HG03060 (cell line): ENCODE data around the gene KIF26B.
"Not testable (repeated sequence)": the region's sequence is repeated elsewhere in the genome, so short reads cannot be mapped to it uniquely, and the experiment has no call there.

ENCODE experiments used
- ATAC-seq: cut with Tn5 transposase; IDR thresholded peaks from one replicate; pipeline ENCODE4 v1.9.1; 2021; ENCODE audit warnings: low read depth, moderate number of reproducible peaks; ENCODE audit not compliant: unreplicated experiment

Gene KIF26B

DNA sequence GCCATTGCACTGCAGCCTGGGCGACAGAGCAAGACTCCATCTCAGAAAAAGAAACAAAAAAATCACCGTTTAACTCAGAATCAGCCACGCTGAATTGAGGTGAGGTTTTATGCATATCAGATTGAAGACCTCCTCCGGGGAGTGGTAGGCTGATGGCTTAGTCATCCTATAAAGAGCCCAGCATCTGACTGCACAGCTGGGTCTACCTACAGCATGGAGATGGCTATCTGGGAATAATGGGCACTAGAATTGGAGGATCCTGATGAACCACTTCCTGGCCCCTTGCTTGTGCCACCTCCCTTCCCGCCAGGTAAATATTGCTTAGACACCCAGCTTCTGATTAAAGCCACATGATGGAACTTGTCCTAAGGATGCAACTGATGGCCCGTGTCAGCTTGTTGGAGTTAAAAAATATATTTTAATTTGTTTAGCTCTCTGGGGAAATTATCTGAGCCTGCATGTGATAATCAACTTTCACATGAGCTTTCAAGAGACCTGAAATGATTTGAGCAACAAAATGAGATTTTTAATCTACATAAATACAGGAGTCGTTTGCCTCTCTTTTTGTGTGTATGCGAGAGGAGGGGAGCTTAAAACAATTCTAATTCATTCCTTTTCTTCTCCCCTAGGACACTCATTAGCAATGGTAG is 157.2 kb downstream of the KIF26B start:
- no peak for ATAC-seq

DNA sequence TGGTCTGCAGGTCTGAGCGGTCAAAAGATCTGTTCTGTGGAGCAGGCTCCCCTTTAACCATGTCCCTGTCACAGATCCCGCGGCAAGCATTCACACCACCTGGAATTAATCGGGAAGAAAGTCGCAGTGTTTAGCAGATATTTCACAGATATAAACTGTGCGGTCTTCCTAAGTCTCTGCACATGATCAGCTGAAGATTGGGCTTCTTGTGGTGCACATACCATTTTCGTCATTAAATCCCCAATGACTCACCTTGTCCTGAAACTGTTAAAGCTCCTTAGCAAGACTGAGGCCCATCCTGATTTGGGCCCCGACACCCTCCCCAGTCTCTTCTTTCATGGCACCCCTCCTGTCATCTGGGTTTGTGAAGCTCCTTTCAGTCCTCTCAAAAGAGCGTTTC is 158.8 kb downstream of the KIF26B start:
- no peak for ATAC-seq

DNA sequence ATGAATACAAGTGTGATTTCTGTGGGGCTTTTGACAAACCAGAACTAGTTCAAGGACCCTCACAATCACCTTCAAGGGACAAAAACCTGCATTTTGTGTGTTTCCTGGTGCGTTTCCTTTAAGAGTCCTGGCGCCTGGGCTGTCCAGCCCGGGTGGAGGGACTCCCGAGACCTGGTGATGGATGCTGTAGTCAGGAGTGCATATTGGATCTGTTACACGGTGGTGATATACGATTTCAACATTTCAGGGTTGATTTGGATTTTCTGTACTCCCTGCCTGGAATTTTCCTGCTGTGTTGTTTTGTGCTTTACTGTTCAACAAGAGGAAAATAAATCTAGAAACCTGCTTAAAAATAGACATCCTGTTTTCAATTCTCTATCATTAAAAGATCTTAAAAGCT is 162.0 kb downstream of the KIF26B start:
- no peak for ATAC-seq

DNA sequence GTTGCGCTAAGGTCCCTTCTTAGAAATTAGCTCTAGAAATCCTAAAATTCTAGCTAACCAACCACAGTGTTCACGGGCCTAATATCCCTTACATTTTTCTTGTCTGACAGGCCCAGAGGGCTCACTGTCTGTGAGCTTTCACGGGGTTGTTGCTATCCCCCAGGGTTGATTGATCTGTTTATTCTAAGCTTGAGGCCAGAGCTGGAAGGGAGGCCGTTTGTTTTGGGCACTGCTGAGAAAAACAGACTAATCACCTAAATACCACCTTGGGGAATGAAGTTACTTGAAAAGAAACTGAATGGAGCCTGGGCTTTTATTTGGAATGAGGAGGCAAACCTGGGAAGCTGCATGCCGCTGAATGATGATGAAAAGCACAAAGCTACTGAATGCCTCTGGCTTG is 162.4 kb downstream of the KIF26B start:
- no peak for ATAC-seq

DNA sequence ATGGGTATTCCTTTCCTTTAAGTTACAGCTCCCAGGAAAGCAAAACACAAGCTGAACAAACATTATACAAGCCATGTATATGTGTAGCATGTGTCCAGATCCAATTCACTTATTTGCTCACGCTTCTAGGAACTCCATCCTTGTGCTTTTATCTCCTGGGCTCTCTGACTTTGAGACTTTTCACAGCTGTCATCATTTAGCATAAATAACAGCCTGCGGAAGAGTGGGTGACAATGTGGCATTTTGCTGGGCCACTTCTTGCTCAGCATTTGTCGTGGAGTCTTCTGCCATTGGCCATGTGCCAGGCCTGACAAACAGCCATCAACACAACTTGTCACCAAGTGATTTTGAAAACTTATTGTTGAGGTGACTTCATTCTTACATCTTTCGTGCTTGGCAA is 164.3 kb downstream of the KIF26B start:
- ATAC-seq = no peak

DNA sequence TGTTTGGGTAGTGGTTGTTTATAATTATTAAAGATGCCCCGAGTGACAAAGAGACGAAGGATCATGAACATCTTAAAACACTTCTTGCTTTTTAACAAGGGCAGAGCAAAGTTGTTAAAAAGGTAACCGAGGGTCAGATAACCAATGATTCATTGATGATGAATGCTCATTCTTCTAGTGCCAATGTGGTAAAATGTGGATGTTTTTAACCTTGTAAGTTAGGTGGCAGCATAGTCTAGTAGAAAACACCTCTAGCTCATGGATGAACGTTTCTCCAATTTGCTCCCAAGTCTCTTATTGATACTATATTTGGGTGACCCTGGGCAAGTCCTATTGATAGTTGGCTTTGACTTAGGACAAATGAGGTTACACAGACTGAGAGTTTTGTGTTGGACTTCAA is 167.9 kb downstream of the KIF26B start:
- ATAC-seq = no peak

DNA sequence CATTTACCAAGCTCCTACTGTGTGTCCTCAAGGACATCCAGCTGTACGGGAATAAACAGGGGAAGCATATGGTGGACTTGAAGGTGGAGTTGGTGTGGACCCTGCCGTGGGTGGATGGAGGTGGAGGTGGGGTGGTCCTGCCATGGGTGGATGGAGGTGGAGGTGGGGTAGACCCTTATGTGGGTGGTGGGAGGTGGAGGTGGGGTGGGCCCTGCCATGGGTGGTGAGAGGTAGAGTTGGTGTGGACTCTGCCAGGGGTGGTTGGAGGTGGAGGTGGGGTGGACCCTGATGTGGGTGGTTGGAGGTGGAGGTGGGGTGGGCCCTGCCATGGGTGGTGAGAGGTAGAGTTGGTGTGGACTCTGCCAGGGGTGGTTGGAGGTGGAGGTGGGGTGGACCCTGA is 169.0 kb downstream of the KIF26B start:
- ATAC-seq = not testable (repeated sequence)

DNA sequence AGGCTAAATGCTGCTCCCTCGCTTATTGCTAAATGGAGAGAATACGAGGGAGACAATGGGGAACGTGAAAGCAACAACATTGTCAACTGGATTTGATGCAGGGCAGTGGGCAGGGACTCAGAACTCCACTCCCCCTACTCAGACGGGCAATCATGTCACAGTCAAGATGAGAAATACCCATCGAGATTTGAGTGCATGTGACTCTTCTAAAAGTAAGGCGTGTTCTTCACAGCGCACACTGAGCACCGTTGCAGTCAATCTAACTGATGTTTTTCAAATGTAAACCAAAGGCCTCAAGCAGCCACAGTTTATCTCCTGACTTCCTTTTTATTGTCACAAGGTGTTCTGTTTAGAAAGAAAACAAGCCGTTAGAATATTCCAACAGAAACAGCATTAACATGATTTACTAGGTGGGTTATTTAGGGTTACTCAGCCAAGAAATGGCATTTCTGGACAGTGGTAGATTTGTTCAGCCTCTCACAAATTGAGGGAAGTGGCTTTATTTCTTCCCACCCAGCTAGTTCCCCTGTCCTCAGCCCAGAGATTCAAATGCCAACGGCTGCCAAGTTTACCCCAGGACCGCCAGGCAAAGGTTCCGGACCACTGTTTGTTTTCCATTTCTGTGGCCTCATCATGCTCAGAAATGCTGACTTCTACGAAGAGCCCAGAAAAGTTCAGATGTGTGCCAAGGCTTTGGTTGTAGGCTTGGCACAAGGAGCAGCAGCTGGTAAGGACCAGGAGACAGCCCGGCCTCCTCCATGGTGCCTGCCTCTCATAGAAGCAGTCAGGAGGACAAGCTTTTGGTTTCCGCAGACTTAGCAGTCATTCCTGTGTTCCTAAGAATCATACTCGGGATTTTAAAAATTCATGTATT is 171.4 kb downstream of the KIF26B start:
- no peak for ATAC-seq

DNA sequence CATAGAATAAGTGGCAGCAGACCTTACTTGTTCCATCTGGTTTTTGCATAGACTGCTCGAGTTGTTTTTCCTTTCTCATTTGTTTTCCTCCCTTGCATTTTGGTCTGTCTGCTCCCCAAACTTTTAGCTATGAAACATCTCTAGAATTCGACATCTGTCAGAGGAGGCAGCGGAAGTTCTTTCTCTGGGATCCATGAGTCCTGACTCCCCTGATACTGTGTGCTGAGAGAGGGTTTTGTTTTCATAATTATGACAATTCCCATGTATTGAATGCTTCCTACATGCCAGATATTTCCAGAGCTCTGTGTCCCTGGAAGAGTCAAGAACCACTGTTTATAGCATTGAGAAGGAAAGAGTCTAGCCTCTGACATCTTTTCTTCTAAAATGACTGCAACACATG is 172.6 kb downstream of the KIF26B start:
- no peak for ATAC-seq

DNA sequence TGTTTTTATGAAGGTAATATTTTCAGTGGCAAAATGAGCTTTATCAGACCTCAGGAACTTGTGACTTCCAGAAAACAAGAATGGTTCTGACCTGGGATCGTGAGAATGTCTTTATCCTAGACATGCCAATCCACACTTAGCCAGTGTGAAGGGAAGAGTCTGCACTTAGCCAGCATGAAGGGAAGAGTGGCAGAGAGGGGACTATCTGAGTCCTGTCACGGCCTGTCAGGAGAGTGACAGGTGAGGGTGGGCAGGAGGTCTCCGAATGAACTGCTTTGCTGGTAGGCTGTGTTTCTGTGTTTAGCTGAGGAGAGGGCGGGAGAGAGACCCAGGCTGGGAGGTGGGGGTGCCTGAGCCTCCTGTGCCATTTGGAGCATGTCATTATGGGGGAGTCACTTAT is 173.1 kb downstream of the KIF26B start:
- ATAC-seq = no peak

DNA sequence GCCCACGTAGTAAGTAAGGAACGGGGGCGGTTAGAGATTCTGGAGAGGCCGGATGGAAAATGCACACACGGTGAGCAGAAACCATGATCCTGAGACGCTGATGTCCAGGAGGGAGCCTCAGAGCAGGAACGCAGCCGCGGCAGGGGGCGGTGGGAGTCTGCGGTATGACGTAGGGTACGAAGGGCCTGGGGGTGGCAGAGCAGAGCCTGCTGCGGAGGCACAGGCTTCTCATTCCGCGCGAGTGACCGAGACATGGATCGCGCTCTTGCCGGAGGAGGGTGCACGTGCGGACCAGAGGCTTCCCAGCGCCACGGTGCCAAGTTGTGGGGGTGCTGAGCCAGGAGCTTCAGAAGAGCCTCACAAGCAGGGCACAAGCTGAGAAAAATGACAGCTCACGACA is 176.2 kb downstream of the KIF26B start:
- no peak for ATAC-seq

DNA sequence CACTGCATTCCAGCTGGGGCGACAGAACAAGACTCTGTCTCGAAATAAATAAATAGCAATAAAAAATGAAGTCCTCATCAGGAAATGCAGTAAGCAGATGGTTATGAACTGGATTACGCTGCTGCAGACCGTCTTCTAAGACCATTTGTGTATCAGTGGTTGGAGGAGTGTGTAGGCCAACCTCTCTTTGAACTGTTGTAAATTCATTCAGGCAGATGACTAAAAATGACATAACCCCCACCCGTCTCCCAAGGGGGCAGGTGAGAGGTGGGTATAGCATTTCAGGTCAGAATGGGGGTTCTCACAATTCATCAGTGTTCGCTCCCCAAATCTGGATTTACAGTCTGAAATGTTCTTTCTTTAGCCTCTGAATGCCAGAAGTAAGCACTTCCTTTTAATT is 177.3 kb downstream of the KIF26B start:
- no peak for ATAC-seq

DNA sequence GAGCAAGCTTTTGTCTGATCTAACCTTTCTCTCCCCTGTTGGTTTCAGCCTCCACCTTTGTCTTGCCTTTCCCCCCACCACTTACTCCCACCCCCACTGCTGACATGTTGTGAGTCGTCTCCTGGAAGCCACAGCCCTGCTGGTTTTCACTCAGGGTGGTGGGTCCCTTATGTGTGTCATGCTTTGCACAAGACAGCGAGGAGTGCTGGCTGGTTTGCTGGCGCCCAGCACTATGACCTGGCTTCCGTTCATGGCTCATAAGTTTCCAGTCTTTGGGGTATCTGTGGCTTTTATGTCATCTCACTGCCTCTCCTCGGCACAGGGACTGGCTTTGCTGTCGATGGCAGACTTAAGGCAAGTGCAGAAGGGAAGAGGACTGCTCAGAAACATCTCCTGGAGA is 177.7 kb downstream of the KIF26B start:
- no peak for ATAC-seq

DNA sequence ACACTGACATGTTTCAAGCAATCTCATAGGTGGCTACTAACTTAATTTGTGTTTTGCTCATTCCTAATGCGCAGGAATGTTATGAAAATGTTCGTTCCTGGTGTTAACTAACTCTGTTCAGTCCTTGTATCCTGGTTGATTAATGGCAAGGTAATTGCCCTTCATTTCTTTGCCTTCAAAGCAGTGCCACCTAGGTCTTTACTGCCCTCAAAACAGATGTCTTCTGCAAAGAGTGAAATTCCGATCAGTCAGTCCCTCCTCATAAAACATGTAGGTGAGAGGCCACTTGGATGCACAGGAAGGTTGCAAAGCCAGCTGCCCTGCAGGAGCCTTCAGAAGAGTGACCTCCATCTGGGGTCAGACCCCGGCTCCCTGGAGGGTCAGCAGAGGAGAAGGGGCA is 179.4 kb downstream of the KIF26B start:
- no peak for ATAC-seq

DNA sequence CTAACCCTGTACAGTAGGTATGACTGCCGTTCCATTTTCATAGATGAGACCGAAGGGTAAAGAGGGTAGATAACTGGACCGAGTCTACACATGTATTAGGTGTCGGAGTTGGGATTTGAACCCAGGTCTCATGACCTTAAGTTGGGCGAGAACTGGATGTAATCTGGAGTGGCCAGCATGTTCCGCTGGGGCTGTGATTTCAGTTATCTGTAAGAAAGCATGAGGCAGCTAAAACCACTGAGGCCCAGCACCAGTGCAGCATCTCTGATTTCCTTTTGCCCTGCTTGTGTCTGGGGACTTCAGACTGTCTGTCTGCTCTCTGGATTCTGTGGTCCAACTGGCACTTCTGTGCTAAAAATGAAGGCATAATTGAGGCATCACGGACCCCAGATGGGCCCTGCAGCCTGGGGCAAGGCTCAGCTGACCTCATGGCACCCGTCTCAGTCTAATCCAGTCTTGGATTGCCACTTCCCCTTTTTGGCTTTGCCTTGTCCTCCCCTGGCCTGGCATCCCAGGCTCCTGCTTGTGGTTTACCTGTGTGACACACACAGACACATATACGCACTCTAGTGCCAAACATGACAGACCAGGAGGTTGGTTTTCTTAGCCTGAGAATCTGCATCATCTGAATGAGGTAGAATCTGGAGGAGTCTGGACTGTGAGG is 180.2 kb downstream of the KIF26B start:
- ATAC-seq = no peak

DNA sequence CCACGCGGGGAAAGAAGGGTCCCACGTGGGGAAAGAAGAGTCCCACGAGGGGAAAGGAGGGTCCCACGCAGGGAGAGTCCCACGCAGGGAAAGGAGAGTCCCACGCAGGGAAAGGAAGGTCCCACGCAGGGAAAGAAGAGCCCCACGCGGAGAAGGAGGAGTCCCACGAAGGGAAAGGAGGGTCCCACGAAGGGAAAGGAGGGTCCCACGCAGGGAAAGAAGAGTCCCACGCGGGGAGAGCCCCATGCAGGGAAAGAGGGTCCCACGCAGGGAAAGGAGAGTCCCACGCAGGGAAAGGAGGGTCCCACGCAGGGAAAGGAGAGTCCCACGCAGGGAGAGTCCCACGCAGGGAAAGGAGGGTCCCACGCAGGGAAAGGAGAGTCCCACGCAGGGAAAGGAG is 180.9 kb downstream of the KIF26B start:
- not testable (repeated sequence) for ATAC-seq

DNA sequence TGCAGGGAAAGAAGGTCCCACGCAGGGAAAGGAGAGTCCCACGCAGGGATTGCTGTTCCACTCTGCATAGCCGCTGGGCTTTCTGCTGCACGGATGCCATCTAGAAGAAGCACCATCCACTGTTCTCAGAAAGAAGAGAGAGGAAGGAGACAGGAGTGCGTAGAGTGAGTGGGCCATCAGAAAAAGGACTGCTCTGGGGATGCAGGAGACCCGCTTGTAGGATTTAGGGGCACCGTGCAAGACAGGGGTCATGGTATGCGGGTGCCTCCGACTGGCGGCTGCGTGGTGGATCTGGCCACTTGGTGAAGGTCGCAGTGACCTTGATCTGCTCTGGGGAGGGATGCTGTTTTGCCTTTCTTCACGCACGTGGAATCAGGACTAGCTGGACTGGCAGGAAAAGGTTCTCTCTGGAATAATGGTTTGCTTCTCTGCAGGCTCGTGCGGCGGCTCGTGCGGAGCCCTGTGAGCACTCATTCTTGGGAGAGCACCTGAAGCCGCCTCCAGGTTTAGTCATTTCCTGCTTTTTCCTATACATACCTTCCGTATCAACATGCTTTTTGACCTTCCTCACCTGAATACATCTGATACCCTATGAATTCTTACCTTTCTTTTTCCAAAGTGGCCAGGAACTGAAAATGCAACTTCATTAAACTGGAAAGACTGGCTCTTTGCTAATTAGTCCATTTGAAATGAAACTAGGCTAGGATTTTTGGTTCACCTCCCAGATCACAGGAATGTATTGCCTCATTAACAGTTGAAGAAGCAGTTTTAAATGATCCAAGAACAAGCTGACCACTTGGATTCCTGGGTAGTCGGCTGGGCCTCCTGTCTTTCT is 181.6 kb downstream of the KIF26B start:
- no peak for ATAC-seq

DNA sequence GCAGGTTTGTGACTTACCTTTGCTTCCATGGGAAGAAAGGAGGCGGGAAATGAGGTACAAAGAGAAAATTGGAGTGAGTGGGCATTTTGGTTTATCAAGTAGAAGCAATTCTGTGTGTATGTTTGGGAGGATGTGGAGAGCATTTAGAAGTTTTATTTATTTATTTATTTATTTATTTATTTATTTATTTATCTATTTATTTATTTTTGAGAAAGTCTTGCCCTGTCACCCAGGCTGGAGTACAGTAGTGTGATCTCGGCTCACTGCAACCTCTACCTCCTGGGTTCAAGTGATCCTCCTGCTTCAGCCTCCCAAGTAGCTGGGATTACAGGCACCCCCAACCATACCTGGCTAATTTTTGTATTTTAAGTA is 182.2 kb downstream of the KIF26B start:
- not testable (repeated sequence) for ATAC-seq

DNA sequence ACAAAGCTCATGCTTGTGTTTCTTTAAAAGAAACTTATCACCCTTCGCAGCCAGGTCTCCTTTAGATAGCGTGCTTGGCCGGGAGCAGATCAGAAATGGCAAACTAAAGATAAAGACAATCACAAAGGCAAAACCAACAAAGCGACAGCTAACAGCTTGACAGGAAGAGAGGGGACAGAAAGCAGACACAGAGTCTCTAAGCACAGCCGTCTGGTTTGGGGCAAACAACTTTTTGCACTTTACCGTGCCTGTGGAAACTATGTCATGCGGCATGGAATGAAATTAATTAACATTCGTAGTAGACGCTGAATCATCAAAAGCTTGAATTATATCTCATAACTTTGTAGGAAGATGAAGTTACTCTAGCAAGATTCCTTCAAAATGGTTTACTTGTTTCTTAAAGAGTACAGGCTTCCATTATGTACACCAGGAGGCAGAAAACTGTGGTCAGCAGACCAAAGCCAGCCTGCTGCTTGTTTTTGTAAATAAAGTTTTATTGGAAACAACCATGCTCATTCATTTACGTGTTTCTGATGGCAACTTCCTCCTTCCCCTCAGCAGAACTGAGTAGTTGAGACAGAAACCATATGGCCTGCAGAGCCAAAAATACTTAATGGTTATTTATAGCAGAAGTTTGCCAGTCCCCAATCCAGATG is 183.2 kb downstream of the KIF26B start:
- no peak for ATAC-seq

DNA sequence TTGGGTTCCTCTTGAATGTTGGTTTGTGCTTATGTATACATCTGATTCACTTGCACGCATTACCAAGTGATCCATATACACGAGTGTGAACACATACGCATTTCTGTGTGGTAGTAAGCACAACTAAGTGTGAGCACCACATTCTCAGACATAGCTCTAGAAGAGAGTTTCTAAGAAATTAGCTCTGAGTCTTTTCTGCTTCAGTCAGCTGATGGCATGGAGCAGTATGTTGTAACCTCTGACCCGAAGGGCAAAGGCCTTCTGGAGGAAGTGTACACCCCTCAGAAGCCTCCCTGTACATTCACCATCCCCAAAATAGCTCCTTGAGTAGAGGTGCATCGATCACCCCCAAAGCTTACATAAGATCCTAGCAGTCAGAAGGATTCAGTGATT is 183.7 kb downstream of the KIF26B start:
- no peak for ATAC-seq
